LNCAP (cell line): ENCODE measurements around the gene MAST2.

Experiments used
- TF ChIP-seq, protein P1 (sequence below): fragments of 450-650 bp; IDR thresholded peaks from 2 replicates; pipeline ENCODE4 v1.5.1; 2017; ENCODE audit warnings: mild to moderate bottlenecking

MAST2 gene

DNA sequence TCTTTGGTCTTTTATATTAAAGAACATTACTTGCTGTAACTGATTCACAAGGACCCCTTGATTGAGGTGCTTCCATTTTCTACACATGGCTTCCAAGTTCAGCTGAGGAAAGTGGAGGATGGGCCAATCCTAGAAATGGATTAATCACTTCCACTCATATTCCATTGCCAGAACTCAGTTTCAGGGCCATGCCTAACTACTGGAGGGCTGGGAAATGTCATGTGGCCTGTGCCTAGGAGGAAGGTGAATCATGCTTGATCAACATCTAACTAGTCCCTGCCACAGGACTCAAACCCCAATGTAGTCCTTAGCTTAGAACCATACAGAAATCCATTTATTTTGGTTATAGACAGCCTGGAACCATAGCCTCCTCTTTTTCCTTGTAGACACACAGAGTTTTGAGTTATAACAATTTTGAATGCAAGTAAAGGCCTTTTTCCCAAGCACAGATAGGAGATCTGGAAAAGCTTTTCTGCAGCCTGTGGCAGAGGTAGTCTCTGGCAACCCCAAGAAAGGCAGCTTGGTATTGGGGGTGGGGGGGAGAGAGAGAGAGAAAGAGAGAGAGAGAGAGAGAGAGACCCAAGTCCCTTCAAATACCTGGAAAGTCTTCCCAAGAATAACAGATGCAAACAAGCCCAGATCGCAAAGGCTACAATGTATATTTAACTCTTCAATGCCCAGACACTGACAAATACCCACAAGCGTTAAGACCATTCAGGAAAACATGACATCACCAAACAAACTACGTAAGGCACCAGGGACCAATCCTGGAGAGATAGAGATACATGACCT, 12.5 kb downstream of the MAST2 start:
- TF ChIP-seq, protein P1, sequence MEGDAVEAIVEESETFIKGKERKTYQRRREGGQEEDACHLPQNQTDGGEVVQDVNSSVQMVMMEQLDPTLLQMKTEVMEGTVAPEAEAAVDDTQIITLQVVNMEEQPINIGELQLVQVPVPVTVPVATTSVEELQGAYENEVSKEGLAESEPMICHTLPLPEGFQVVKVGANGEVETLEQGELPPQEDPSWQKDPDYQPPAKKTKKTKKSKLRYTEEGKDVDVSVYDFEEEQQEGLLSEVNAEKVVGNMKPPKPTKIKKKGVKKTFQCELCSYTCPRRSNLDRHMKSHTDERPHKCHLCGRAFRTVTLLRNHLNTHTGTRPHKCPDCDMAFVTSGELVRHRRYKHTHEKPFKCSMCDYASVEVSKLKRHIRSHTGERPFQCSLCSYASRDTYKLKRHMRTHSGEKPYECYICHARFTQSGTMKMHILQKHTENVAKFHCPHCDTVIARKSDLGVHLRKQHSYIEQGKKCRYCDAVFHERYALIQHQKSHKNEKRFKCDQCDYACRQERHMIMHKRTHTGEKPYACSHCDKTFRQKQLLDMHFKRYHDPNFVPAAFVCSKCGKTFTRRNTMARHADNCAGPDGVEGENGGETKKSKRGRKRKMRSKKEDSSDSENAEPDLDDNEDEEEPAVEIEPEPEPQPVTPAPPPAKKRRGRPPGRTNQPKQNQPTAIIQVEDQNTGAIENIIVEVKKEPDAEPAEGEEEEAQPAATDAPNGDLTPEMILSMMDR: no peak

DNA sequence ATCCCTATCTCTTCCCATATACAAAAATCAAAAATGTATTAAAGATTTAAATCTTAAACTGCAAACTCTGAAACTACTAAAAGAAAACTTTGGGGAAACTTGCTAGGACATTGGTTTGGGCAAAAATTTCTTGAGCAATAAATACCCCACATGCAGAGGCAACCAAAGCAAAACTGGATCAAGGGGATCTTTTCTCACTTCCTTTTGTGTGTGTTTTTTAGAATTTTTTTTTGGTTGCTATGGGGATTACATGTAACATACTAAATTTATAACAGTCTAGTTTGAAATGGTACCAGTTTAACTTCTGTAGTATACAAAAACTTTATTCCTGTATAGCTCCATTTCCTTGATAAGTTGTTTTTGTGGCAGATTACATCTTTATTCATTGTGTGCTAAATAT, 16.8 kb downstream of the MAST2 start:
- TF ChIP-seq, protein P1: no peak

DNA sequence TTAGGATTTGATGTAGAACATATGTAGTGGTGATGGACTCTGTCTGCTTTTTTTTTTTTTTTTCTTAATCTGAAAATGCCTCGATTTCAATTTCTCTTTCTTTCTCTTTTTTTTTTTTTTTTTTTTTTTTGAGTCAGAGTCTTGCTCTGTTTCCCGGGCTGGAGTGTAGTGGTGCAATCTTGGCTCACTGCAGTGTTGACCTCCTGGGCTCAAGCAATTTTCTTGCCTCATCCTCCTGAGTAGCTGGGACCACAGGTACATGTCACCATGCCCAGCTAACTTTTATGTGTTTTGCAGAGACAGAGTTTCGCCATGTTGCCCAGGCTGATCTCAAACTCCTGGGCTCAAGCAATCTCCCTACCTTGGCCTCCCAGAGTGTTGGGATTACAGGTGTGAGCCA, 17.4 kb downstream of the MAST2 start:
- TF ChIP-seq, protein P1: no peak

DNA sequence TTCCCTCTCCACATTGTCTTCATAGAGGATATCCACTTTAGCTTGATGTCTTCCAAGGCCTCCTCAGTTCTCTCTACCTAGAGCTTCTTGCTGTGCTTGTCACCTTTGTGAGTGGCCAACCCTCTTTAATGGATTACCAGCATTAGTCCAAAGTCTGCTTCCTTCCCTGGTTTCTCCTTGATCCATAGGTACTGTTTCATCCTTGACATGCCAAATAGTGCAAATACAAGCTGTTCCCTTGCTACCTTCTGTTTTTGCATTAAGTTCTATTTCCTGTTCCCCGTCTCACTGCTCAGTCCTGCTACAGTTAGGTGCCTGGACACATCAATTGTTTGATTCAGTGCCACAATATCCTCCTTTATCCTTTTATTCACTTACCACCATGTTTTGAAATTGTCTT, 19.2 kb downstream of the MAST2 start:
- TF ChIP-seq, protein P1: no peak

DNA sequence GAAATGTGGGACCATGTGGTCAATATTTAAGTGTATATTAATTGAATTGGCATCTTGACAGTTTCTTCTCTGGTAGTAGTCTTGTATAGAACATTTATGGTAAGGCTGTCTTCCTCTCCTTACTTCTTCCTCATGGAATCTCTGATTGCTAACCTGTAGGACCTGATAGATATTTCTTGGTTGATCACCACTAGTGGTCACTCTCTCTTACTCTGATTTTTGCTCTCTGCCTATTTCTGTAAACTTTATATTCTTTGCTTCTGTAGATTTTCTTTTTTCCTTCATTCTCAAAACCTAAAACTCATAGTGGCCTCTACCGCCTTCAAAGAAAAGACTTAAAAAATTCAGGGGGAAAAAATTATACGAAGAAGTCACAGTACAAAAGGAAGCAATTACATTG, 21.2 kb downstream of the MAST2 start:
- TF ChIP-seq, protein P1: peak; percentile 32; the same call in 1 of the 2 replicates

DNA sequence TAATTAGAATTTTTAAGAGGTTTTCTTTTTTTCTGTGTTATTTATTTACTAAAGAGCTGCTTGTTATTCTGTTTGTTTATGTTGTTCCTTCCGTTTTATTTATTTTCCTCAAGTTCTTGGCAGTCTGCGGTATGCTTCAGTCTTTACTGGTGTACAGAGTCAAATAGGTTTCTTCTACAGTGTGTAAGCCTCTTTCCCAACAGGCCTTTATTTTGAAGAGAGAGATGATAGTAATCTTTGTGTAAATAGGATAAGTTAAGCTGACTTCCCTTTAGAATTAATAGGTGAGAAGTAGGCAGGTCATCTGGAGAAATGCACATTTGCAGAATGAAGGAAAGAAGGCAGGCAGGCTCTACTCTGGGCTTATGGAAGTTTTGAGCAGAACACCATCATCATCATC, 23.8 kb downstream of the MAST2 start:
- TF ChIP-seq, protein P1: no peak

DNA sequence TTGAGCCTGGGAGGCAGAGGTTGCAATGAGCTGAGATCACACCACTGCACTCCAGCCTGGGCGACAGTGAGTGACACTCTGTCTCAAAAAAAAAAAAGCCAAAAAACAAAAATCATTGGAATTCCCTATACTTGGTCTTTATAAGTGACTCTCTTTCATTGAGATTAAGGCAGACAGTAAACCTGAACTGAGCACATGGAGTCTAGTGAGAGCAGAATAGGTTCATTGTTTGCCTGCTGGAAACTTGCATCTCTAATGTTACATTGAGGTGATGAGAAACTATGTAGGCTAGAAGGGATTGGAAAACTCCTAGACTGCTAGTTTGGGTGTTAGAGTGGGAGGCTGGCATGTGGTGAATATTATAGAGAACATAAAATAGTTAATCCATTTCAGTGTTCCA, 25.4 kb downstream of the MAST2 start:
- TF ChIP-seq, protein P1: no peak
